IPS-11a (cell line): ENCODE measurements around the gene DHX58.

Experiments used
- H3K4me3 ChIP-seq: one replicate; pipeline ENCODE4 v1.5.1; 2013; ENCODE audit warnings: low read depth, low read length, control low read depth

Gene DHX58

GRCh38 chr17:42130310-42130936, 17.9 kb upstream of the DHX58 start:
- H3K4me3 ChIP-seq, result no peak overlapping the region

GRCh38 chr17:42129109-42129837, 16.8 kb upstream of the DHX58 start:
- H3K4me3 ChIP-seq, result no peak overlapping the region

- no peak overlapping the region for H3K4me3 ChIP-seq
Measured at GRCh38 chr17:42127414-42127813, 14.9 kb upstream of the DHX58 start.

GRCh38 chr17:42126836-42127235, 14.3 kb upstream of the DHX58 start:
- H3K4me3 ChIP-seq, result no peak overlapping the region

- H3K4me3 ChIP-seq, result no peak overlapping the region
Measured at GRCh38 chr17:42125565-42125964, 13.1 kb upstream of the DHX58 start.

GRCh38 chr17:42124256-42124655, 11.7 kb upstream of the DHX58 start:
- no peak overlapping the region for H3K4me3 ChIP-seq

GRCh38 chr17:42122371-42123303, 10.1 kb upstream of the DHX58 start, which contains the start of gene HSPB9:
Gene HSPB9 (plus strand): TSS chr17:42122804. CDS start chr17:42122851, 47 bp downstream.
- no peak within 1 kb of the TSS for H3K4me3 ChIP-seq

- peak within 1 kb of the TSS; percentile 43 for H3K4me3 ChIP-seq
Measured at GRCh38 chr17:42120770-42121769, 8.6 kb upstream of the DHX58 start, which contains the start of gene KAT2A. Gene KAT2A (minus strand): TSS chr17:42121367. CDS start chr17:42121304, 63 bp downstream.

DNA sequence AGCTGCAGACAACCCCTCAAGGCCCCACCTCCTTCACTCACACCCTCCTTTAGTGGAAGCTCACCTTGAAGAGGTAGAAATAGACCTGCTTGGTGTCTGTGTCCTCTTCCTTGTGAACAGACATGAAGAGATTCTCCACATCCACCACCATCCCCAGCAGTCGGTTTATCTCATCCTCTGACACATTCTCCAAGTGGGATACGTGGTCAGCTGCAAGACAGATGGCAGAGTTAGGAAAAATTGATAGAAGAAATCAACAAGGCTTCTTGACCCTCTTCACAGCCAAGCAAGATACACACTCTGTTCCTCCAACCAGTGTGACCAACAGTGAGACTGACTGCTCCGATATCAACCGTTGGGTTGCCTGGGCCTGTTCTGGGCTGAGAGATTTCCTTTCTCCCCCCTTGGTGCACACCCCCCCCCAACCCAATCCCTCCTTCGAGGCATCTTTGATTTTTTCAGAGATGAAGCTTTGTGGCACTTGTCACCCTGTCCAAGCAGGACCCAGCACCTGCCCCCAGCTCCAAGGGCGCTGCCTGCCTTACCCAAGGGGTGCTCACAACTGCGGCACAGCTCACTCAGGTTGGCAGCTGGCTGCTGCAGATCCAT, 7.8 kb upstream of the DHX58 start:
- peak overlapping the region; percentile 35 for H3K4me3 ChIP-seq

GRCh38 chr17:42119301-42119700, 6.8 kb upstream of the DHX58 start:
- H3K4me3 ChIP-seq, result no peak overlapping the region

DNA sequence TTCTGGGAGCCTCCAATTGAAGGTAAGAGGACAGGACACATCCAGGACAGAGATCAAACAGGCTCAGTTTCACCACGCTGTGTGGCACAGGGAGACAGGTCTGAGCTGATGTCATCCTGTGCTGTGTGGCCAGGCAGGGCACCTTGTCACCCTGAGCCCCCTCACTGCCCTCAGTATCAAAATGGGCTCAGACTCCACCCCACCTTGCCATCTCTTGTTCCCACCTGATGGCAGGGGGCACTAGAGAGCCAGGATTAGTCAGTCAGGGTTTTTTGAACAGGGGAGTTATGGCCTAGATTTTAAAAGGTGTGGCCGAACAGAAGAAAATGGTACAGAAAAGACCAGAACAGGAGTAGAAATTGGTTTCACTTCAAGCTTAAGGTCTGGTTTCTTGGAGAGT, 6.0 kb upstream of the DHX58 start:
- no peak overlapping the region for H3K4me3 ChIP-seq

- H3K4me3 ChIP-seq, result no peak overlapping the region
Measured at GRCh38 chr17:42118126-42118510, 5.6 kb upstream of the DHX58 start.

DNA sequence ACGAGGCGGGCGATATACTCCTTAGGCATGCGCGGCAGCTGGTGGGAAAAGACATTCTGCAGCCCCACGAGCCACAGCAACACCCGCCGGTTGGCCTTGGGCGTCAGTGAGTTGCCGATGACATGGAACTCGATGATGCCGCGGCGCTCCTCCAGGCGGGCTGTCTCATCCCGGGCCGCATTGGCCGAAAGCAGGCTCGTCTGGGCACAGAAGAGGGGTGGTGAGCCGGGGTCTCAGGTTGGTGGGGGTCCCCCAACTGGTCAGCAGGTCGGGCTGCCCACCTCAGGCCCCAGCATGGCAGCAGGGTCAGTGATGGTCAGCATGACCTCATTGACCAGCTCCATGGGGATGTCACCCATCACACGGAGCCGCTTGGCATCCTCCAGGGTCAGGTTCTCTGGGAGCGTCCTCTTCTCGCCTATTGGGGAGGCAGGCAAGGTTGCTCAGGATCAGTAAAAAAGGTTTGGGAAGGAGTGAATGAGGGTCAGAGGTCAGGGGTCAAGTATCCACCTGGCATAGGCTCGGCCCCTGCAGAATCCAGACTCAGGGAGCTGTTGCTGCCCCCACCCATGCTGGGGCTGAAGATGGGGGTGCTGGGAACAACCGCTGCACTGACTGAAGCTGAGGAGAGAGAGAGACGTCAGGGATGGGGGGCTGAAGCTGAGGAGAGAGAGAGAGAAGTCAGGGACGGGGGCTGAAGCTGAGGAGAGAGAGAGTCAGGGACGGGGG, 5.0 kb upstream of the DHX58 start:
- no peak overlapping the region for H3K4me3 ChIP-seq

- H3K4me3 ChIP-seq, result no peak overlapping the region
Measured at GRCh38 chr17:42116705-42117396, 4.3 kb upstream of the DHX58 start.

DNA sequence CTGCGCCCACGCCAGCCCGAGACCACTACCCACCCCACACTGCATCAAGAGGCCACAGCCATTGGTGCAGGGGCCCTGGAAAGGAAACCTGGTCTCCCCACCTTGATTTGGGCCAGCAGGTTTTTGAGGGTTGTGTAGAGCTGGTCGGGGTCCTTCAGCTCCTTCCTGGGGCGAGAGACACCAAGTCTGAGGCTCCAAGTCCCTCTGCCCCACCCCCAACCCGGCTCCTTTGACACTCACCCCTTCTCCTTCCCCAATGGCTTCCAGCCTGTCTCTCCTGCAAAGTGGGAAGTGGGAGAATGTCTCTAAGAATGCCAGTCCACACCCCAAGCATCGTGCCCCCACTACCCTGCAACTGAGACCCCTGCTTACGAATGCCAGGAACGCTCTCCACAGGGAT, 1.6 kb upstream of the DHX58 start:
- H3K4me3 ChIP-seq, result no peak overlapping the region

- H3K4me3 ChIP-seq, result no peak overlapping the region
Measured at GRCh38 chr17:42113293-42114069, 967 bp upstream of the DHX58 start.

DNA sequence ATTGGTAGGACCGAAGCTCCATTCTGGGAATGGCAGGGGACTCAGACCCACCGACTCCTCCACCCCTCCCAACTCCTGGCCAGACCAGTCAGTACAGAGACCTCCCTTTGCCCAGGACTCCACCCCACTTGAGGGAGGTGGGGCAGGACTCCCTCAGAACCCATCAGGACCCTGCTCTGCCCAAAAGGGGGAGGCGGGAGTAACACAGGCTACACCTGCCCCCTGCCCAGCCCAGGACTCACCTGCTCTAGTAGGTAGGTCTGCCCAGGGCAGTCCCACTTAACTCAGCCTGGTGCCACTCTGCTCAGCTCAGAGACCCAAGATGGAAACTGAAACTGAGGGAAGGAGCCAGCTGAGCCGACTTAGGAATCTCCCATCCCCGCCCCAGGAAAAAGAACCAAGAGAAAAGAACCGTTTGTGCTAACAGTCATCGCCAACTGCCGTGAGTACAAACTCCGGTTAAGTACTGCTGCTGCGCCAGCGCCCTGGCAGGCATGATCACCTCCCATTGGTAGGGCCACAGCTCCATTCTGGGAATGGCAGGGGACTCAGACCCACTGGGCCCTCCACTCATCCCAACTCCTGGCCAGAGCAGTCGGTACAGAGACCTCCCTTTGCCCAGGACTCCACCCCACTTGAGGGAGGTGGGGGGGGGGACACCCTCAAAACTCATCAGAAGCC, 503 bp downstream of the DHX58 start:
- no peak overlapping the region for H3K4me3 ChIP-seq
